Vagina (tissue), 2 donors: ENCODE measurements around the gene GTF3C1. TPM values are rescaled to one million over a fixed set of nuclear protein-coding genes. Genes with fewer than 3 reads are reported as not detected.

Source experiments
- DNase-seq, 2 donors: peaks; one replicate each; pipeline ENCODE4 v3.0.0-alpha.2; 2017; ENCODE audit errors: extremely low spot score in 2 of 2
- H3K27ac ChIP-seq: fragments of 200-600 bp; sonication (generic); one replicate; pipeline ENCODE4 v1.5.1; 2019
- H3K27me3 ChIP-seq: fragments of 200-600 bp; sonication (generic); one replicate; pipeline ENCODE4 v1.5.1; 2019
- H3K36me3 ChIP-seq, 2 donors: fragments of 200-600 bp; sonication (generic); one replicate each; pipeline ENCODE4 v1.5.1; 2017 to 2019
- H3K4me1 ChIP-seq: fragments of 200-600 bp; sonication (generic); one replicate; pipeline ENCODE4 v1.5.1; 2019
- H3K4me3 ChIP-seq, 2 donors: fragments of 200-600 bp; sonication (generic); 1 replicate in 1 of 2; 2 replicates in 1 of 2; pipeline ENCODE4 v1.5.1; 2016 to 2019
- H3K9me3 ChIP-seq: fragments of 200-600 bp; sonication (generic); one replicate; pipeline ENCODE4 v1.5.1; 2019
- CTCF ChIP-seq, 3 experiments: fragments of 450-650 bp in 2 of 3; fragments of 200-600 bp in 1 of 3; sonication (generic) in 1 of 3; IDR thresholded peaks; one replicate each; pipeline ENCODE4 v1.5.1; 2017 to 2019; ENCODE audit warnings: antibody characterized with exemption in 3 of 3, mild to moderate bottlenecking in 2 of 3, moderate library complexity in 2 of 3
- POLR2A ChIP-seq, 2 donors: fragments of 450-650 bp; IDR thresholded peaks; one replicate each; pipeline ENCODE4 v1.6.1; 2017; ENCODE audit warnings: antibody characterized with exemption in 2 of 2, mild to moderate bottlenecking in 2 of 2, moderate library complexity in 2 of 2
- POLR2AphosphoS5 ChIP-seq, 2 donors: sonication (generic); formaldehyde crosslinking; IDR thresholded peaks; one replicate each; pipeline ENCODE4 v1.9.0; 2017; ENCODE audit warnings: antibody characterized with exemption in 2 of 2, mild to moderate bottlenecking in 2 of 2, low read depth in 1 of 2; ENCODE audit not compliant: insufficient read depth in 1 of 2
- intact Hi-C: fragments of 100-400 bp; cut with DNase I; formaldehyde crosslinking; loops from one replicate; pipeline ENCODE4 v1.15.1; 2023
- total RNA-seq: library from RNA; depleted of rRNA; stranded (reverse); fragments of >200 nt; gene quantifications from one replicate; pipeline ENCODE4 v1.2.3, GENCODE V29; 2016

The GTF3C1 gene
- total RNA-seq, 1 donor from 2014 or later: 133 TPM

GRCh38 chr16:27445502-27446175 is 104.1 kb downstream of the GTF3C1 start:
- Histone ChIP-seq H3K36me3 (no peaks in the 10 kb centered on the region), H3K4me3 (no peak overlapping the region), H3K9me3 (peaks cover 8% of the 10 kb centered on the region), H3K4me1 (no peaks in the 10 kb centered on the region), H3K27me3 (no peaks in the 10 kb centered on the region), H3K27ac (no peak overlapping the region)
- intact Hi-C loops: no loop called here
- TF ChIP-seq POLR2AphosphoS5 (IDR thresholded peaks at IDR 0.05; ENCODE audit: insufficient read depth in 1 of 2, low read depth in 1 of 2): no peak
- no peak for TF ChIP-seq CTCF (IDR thresholded peaks at IDR 0.05)
- no peak for TF ChIP-seq POLR2A (IDR thresholded peaks at IDR 0.05)
- DNase-seq: no peak

GRCh38 chr16:27444470-27444869 is 105.2 kb downstream of the GTF3C1 start:
- Histone ChIP-seq H3K27ac (no peak overlapping the region), H3K27me3 (no peaks in the 10 kb centered on the region), H3K36me3 (no peaks in the 10 kb centered on the region), H3K4me1 (no peaks in the 10 kb centered on the region), H3K9me3 (peaks cover 8% of the 10 kb centered on the region), H3K4me3 (no peak overlapping the region)
- intact Hi-C loops: no loop called here
- TF ChIP-seq CTCF (IDR thresholded peaks at IDR 0.05) (no peak), POLR2A (IDR thresholded peaks at IDR 0.05) (no peak), POLR2AphosphoS5 (IDR thresholded peaks at IDR 0.05; ENCODE audit: insufficient read depth in 1 of 2, low read depth in 1 of 2) (no peak)
- DNase-seq: no peak

- Histone ChIP-seq H3K4me1 (no peaks in the 10 kb centered on the region), H3K36me3 (no peaks in the 10 kb centered on the region), H3K9me3 (peaks cover 8% of the 10 kb centered on the region), H3K4me3 (no peak overlapping the region), H3K27ac (no peak overlapping the region), H3K27me3 (no peaks in the 10 kb centered on the region)
- intact Hi-C loops: no loop called here
- no peak for TF ChIP-seq POLR2A (IDR thresholded peaks at IDR 0.05)
- no peak for TF ChIP-seq CTCF (IDR thresholded peaks at IDR 0.05)
- no peak for TF ChIP-seq POLR2AphosphoS5 (IDR thresholded peaks at IDR 0.05; ENCODE audit: insufficient read depth in 1 of 2, low read depth in 1 of 2)
- DNase-seq: no peak
These were observed 105.7 kb downstream of the GTF3C1 start for GRCh38 chr16:27444015-27444414.

- H3K4me1 ChIP-seq: no peaks in the 10 kb centered on the region
- no peak for TF ChIP-seq POLR2AphosphoS5 (IDR thresholded peaks at IDR 0.05; ENCODE audit: insufficient read depth in 1 of 2, low read depth in 1 of 2)
- no peak for TF ChIP-seq POLR2A (IDR thresholded peaks at IDR 0.05)
- no peak for TF ChIP-seq CTCF (IDR thresholded peaks at IDR 0.05)
- DNase-seq: no peak
These were observed 107.7 kb downstream of the GTF3C1 start for GRCh38 chr16:27441998-27442397.

GRCh38 chr16:27441276-27441675 is 108.4 kb downstream of the GTF3C1 start:
- no peak for DNase-seq
- intact Hi-C loops: no loop called here
- H3K4me1 ChIP-seq: no peaks in the 10 kb centered on the region

More at GRCh38 chr16:27441998-27442397, 107.7 kb downstream of the GTF3C1 start:
- Histone ChIP-seq H3K9me3 (peaks cover 8% of the 10 kb centered on the region), H3K27ac (no peak overlapping the region), H3K27me3 (no peaks in the 10 kb centered on the region), H3K4me3 (no peak overlapping the region), H3K36me3 (no peaks in the 10 kb centered on the region)
- intact Hi-C loops: no loop called here

More at GRCh38 chr16:27441276-27441675, 108.4 kb downstream of the GTF3C1 start:
- Histone ChIP-seq H3K4me3 (no peak overlapping the region), H3K9me3 (peaks cover 8% of the 10 kb centered on the region), H3K27me3 (no peaks in the 10 kb centered on the region), H3K36me3 (no peaks in the 10 kb centered on the region), H3K27ac (no peak overlapping the region)
- no peak for TF ChIP-seq POLR2A (IDR thresholded peaks at IDR 0.05)
- no peak for TF ChIP-seq POLR2AphosphoS5 (IDR thresholded peaks at IDR 0.05; ENCODE audit: insufficient read depth in 1 of 2, low read depth in 1 of 2)
- no peak for TF ChIP-seq CTCF (IDR thresholded peaks at IDR 0.05)
